HepG2 (cell line): ENCODE data around the gene DPAGT1. TPM values are rescaled to one million over a fixed set of nuclear protein-coding genes. Genes with fewer than 3 reads are reported as not detected.

Source experiments
- ATAC-seq: fragments of 200-7000 bp; cut with Tn5 transposase; 3 replicates; pipeline ENCODE4 v1.9.1; 2020; ENCODE audit warnings: mild to moderate bottlenecking, moderate library complexity
- BruUV-seq: library from RNA; stranded (reverse); fragments of 400-500 nt; replicated peaks from 2 replicates; lab custom pipeline; 2021; lab: Mats Ljungman, UMichigan
- CTCF ChIA-PET: fragments of 300-600 bp; formaldehyde crosslinking; extraction: SDS; loops from one replicate; lab custom pipeline; 2021; ENCODE audit warnings: low total read pairs, inconsistent platforms, low intra/inter-chr PET ratio; lab: Yijun Ruan, JAX
- POLR2A ChIA-PET: fragments of 350-600 bp; sonication (Branson Sonifier 250); formaldehyde crosslinking; loops from one replicate; lab custom pipeline; 2020; ENCODE audit warnings: antibody characterized with exemption, inconsistent platforms; lab: Yijun Ruan, JAX
- DNase-seq: peaks from one replicate; pipeline ENCODE4 v3.0.0-alpha.2; 2015; ENCODE audit warnings: low spot score
- FAIRE-seq: peaks from 3 replicates; lab custom pipeline; 2011; peaks lifted over from hg19 to GRCh38; lab: Jason Lieb, UNC
- H2AFZ ChIP-seq: one replicate; pipeline ENCODE4 v1.6.1; 2011; ENCODE audit warnings: low read length, inconsistent platforms
- H3K27ac ChIP-seq: fragments of 300-600 bp; 3 replicates; pipeline ENCODE4 v1.8.0; 2011; ENCODE audit warnings: mixed run types, mild to moderate bottlenecking, mixed read lengths, low read length, inconsistent platforms; ENCODE audit not compliant: insufficient read depth; ENCODE audit errors: extremely low read length
- H3K27me3 ChIP-seq, 2 experiments: fragments of 200-600 bp in 1 of 2; 2 replicates in 1 of 2; 3 replicates in 1 of 2; pipeline versions ENCODE4 v1.6.0 to v1.8.0; 2011; ENCODE audit warnings: low read length in 2 of 2, mild to moderate bottlenecking in 2 of 2, moderate library complexity in 2 of 2, inconsistent platforms in 1 of 2; ENCODE audit not compliant: insufficient read depth in 2 of 2, control insufficient read depth in 1 of 2
- H3K36me3 ChIP-seq, 2 experiments: fragments of 200-600 bp in 1 of 2; replicated peaks in 1 of 2; 2 replicates in 1 of 2; 3 replicates in 1 of 2; pipeline versions ENCODE4 v1.5.1 to v1.8.0; 2011; ENCODE audit warnings: low read length in 2 of 2, inconsistent platforms in 1 of 2; ENCODE audit not compliant: insufficient read depth in 2 of 2, control insufficient read depth in 1 of 2
- H3K4me1 ChIP-seq: 2 replicates; pipeline ENCODE4 v1.5.1; 2012; ENCODE audit warnings: low read length, inconsistent platforms; ENCODE audit not compliant: insufficient read depth
- H3K4me2 ChIP-seq: 2 replicates; pipeline ENCODE4 v1.6.0; 2011; ENCODE audit warnings: low read depth, low read length, inconsistent platforms
- H3K4me3 ChIP-seq, 3 experiments: fragments of 200-600 bp in 1 of 3; sonication (generic), shearing (Covaris generic) in 1 of 3; replicated peaks in 1 of 3; 2 replicates each; pipeline ENCODE4 v1.5.1; 2011 to 2016; ENCODE audit warnings: low read length in 3 of 3, inconsistent platforms in 2 of 3, low read depth in 2 of 3, mild to moderate bottlenecking in 2 of 3, control low read depth in 1 of 3, mixed read lengths in 1 of 3; ENCODE audit not compliant: insufficient read depth in 1 of 3
- H3K79me2 ChIP-seq: one replicate; pipeline ENCODE4 v1.6.1; 2011; ENCODE audit warnings: low read length, inconsistent platforms; ENCODE audit not compliant: insufficient read depth
- H3K9ac ChIP-seq: 2 replicates; pipeline ENCODE4 v1.6.0; 2011; ENCODE audit warnings: mild to moderate bottlenecking, low read depth, low read length, inconsistent platforms; ENCODE audit not compliant: insufficient read depth
- H3K9me3 ChIP-seq: 2 replicates; pipeline ENCODE4 v1.5.1; 2012; ENCODE audit warnings: mild to moderate bottlenecking, low read length
- H4K20me1 ChIP-seq: 2 replicates; pipeline ENCODE4 v1.6.0; 2011; ENCODE audit warnings: inconsistent platforms, mild to moderate bottlenecking, low read length, moderate library complexity; ENCODE audit not compliant: insufficient read depth
- CBX2 ChIP-seq, 2 experiments: fragments of 200-600 bp in 1 of 2; sonication (generic); formaldehyde crosslinking in 1 of 2; IDR thresholded peaks; 2 replicates each; pipeline versions ENCODE4 v1.7.0 to v1.8.1; 2018 to 2022; ENCODE audit warnings: low read depth in 2 of 2, low read length in 1 of 2, mild to moderate bottlenecking in 1 of 2, missing genetic modification reagents in 1 of 2
- CEBPZ ChIP-seq: IDR thresholded peaks from 2 replicates; pipeline ENCODE4 v1.6.1; 2012; ENCODE audit warnings: low read length, improper control_type of control experiment
- DPF2 ChIP-seq: sonication (generic); formaldehyde crosslinking; IDR thresholded peaks from 2 replicates; pipeline ENCODE4 v1.4.0; 2020; ENCODE audit warnings: mild to moderate bottlenecking, low read depth, missing genetic modification reagents, borderline replicate concordance
- FUBP1 ChIP-seq: sonication (generic); formaldehyde crosslinking; IDR thresholded peaks from 2 replicates; pipeline ENCODE4 v1.5.1; 2020; ENCODE audit warnings: missing genetic modification reagents, mild to moderate bottlenecking, borderline replicate concordance
- NCOA2 ChIP-seq: sonication (generic); formaldehyde crosslinking; IDR thresholded peaks from 2 replicates; pipeline ENCODE4 v1.8.0; 2022; ENCODE audit warnings: inconsistent platforms
- PHF20 ChIP-seq: sonication (generic); formaldehyde crosslinking; IDR thresholded peaks from 2 replicates; pipeline ENCODE4 v1.5.0; 2020; ENCODE audit warnings: mild to moderate bottlenecking, missing genetic modification reagents
- SAP130 ChIP-seq: IDR thresholded peaks from 2 replicates; pipeline ENCODE4 v1.6.1; 2016; ENCODE audit warnings: low read depth
- ZKSCAN1 ChIP-seq: fragments of 150-350 bp; IDR thresholded peaks from 2 replicates; pipeline ENCODE4 v1.6.1; 2014; ENCODE audit warnings: low read length
- ZNF234 ChIP-seq: sonication (generic); formaldehyde crosslinking; conservative IDR thresholded peaks from 2 replicates; pipeline ENCODE4 v1.5.1; 2020; ENCODE audit warnings: mild to moderate bottlenecking, missing genetic modification reagents
- ZNF644 ChIP-seq: IDR thresholded peaks from 2 replicates; pipeline ENCODE4 v1.6.1; 2016; ENCODE audit warnings: low read depth
- WGBS: methylation state at CpG from one replicate; pipeline ENCODE4 v1.1.6; 2017; ENCODE audit warnings: low lambda C conversion rate; 5-methylcytosine and 5-hydroxymethylcytosine counted together
- in situ Hi-C: cut with HindIII; loops from 2 replicates; pipeline ENCODE4 v1.10.0; 2017; ENCODE audit warnings: low pct_unique_long_range_greater_than_20kb; ENCODE audit not compliant: extremely low pct_ligation_motif_present
- intact Hi-C: fragments of 100-400 bp; cut with micrococcal nuclease; formaldehyde crosslinking; loops from one replicate; pipeline ENCODE4 v1.10.0; 2022; ENCODE audit not compliant: unreplicated experiment
- polyA plus RNA-seq, 8 experiments: library from polyadenylated mRNA; depleted of rRNA in 3 of 8; stranded (reverse) in 7 of 8; unstranded in 1 of 8; fragments of >200 nt; fragmentation: Illumina TruSeq in 4 of 8; extraction: Trizol in 4 of 8; gene quantifications; 2 replicates each; pipeline versions ENCODE4 v1.2.1 to v1.2.3, GENCODE V29; 2011 to 2016; ENCODE audit warnings: low read depth in 4 of 8, missing spikeins in 1 of 8, mixed read lengths in 1 of 8; ENCODE audit not compliant: insufficient read depth in 1 of 8
- total RNA-seq, 5 experiments: library from RNA; depleted of rRNA; stranded (reverse); fragments of >200 nt; fragmentation: Illumina TruSeq; extraction: Trizol; gene quantifications; 2 replicates each; pipeline ENCODE4 v1.2.3, GENCODE V29; 2016; ENCODE audit warnings: low read depth in 1 of 5
- TF ChIP-seq, protein P1 (sequence below): sonication (generic); formaldehyde crosslinking; IDR thresholded peaks from 2 replicates; pipeline ENCODE4 v1.4.0; 2020; ENCODE audit warnings: missing genetic modification reagents

Gene DPAGT1
- total and polyA plus RNA-seq, 2 of the 13 experiments (the other 11 are each of a cell fraction or from before 2014, with no cell fraction given), result 37.6 to 70.7 TPM

DNA sequence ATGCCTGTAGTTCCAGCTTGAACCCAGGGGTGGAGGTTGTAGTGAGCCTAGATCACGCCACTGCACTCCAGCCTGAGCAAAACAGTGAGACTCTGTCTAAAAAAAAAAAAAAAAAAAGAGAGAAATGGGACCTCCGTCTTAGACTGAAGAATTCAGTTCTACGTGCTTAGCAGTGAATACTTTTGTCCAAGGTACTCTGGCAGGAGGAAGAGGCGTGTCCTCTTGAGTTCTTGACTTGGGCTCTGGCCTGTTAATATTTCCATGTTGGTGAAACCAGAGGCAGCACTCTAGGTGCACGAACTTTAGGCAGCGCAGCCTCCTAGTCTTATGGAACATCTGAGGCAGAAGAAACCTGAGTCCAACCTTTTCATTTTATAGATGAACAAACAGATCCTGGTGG, 14.5 kb downstream of the DPAGT1 start:
- H3K36me3 ChIP-seq, result peaks cover 0 to 10% of the 10 kb centered on the region in 2 experiments
- BruUV-seq, result no TSS peak
- no peaks in the 10 kb centered on the region for H4K20me1 ChIP-seq
- H2AFZ ChIP-seq, result no peak overlapping the region
- WGBS, result 87% methylated on average over 6 of the region's 6 CpGs
- ATAC-seq (no peak), DNase-seq (no peak), FAIRE-seq (no peak)
- peaks cover 42% of the 10 kb centered on the region for H3K4me1 ChIP-seq
- H3K9ac ChIP-seq, result peak overlapping the region; percentile 0; the same call in 1 of the 2 replicates
- intact Hi-C loops, result no loop called here
- 0 out of 2 replicates have a peak overlapping the region, but pooled peaks have one; percentile 16 for H3K4me2 ChIP-seq
- no peak overlapping the region for H3K4me3 ChIP-seq
- ChIA-PET CTCF (no interaction called here), POLR2A (interaction anchor here (1.4 to 3.8 kb wide), 3 partner anchors 8 to 44 kb away, joined by 4 to 109 read pairs (median 5); partner anchors contain the start of gene VPS11)
- no peaks in the 10 kb centered on the region; a peak in 1 of 5 replicates for H3K27me3 ChIP-seq
- no peaks in the 10 kb centered on the region for H3K9me3 ChIP-seq
- peak overlapping the region; percentile 12 for H3K27ac ChIP-seq
- in situ Hi-C loops, result no loop called here
- TF ChIP-seq CEBPZ (no peak), SAP130 (no peak), PHF20 (CRISPR knock-in tag) (no peak), CBX2 (IDR thresholded peaks at IDR 0.05; ENCODE audit: low read depth, low read length) (no peak), CBX2 (CRISPR knock-in tag; IDR thresholded peaks at IDR 0.05; ENCODE audit: low read depth) (no peak), FUBP1 (no peak), ZNF234 (CRISPR knock-in tag) (no peak), ZKSCAN1 (no peak), DPF2 (CRISPR knock-in tag) (no peak), ZNF644 (CRISPR knock-in tag) (no peak), NCOA2 (CRISPR knock-in tag) (no peak)
- TF ChIP-seq, protein P1, sequence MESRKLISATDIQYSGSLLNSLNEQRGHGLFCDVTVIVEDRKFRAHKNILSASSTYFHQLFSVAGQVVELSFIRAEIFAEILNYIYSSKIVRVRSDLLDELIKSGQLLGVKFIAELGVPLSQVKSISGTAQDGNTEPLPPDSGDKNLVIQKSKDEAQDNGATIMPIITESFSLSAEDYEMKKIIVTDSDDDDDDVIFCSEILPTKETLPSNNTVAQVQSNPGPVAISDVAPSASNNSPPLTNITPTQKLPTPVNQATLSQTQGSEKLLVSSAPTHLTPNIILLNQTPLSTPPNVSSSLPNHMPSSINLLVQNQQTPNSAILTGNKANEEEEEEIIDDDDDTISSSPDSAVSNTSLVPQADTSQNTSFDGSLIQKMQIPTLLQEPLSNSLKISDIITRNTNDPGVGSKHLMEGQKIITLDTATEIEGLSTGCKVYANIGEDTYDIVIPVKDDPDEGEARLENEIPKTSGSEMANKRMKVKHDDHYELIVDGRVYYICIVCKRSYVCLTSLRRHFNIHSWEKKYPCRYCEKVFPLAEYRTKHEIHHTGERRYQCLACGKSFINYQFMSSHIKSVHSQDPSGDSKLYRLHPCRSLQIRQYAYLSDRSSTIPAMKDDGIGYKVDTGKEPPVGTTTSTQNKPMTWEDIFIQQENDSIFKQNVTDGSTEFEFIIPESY (CRISPR knock-in tag), result no peak
- TF ChIP-seq, all 625 proteins: peak for 0
- H3K79me2 ChIP-seq, result peaks cover 14% of the 10 kb centered on the region
